ENCODE results near the gene KCNAB1.

KCNAB1 gene

DNA sequence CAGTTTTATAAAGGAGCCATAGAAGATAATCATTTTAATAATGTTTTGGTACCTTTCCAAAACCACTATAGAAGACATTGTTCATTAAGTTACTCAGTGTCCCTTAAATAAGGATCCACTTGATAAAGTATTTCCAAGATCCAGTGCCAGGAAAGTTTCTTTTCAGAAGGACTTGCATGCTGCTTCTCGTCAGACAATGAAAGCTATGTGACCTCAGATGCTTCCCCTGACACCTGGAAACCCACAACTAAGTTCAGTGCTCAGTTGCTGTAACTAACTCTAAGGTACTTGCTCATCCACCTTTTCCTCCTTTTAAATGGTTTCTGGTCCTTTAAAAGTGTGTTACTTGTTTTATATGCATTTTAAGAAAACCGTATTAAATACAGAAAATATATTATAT, 427.3 kb downstream of the KCNAB1 start:
- Histone ChIP-seq H3K9ac (no peak overlapping the region), H3K4me3 (ENCODE audit: low read depth, low read length) (no peak overlapping the region), H2AFZ (no peak overlapping the region), H3K4me2 (ENCODE audit: low read length) (no peak overlapping the region), H3K9me3 (ENCODE audit: control insufficient read depth, low read length) (no peaks in the 10 kb centered on the region), H3K27ac (no peak overlapping the region), H3K36me3 (ENCODE audit: control insufficient read depth, insufficient read depth, low read length) (no peaks in the 10 kb centered on the region), H3K79me2 (peaks cover 12% of the 10 kb centered on the region), H3K4me1 (peaks cover 25% of the 10 kb centered on the region), H3K27me3 (ENCODE audit: control insufficient read depth, insufficient read depth, low read length) (no peaks in the 10 kb centered on the region)
- TF ChIP-seq, protein P1, sequence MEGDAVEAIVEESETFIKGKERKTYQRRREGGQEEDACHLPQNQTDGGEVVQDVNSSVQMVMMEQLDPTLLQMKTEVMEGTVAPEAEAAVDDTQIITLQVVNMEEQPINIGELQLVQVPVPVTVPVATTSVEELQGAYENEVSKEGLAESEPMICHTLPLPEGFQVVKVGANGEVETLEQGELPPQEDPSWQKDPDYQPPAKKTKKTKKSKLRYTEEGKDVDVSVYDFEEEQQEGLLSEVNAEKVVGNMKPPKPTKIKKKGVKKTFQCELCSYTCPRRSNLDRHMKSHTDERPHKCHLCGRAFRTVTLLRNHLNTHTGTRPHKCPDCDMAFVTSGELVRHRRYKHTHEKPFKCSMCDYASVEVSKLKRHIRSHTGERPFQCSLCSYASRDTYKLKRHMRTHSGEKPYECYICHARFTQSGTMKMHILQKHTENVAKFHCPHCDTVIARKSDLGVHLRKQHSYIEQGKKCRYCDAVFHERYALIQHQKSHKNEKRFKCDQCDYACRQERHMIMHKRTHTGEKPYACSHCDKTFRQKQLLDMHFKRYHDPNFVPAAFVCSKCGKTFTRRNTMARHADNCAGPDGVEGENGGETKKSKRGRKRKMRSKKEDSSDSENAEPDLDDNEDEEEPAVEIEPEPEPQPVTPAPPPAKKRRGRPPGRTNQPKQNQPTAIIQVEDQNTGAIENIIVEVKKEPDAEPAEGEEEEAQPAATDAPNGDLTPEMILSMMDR (IDR thresholded peaks at IDR 0.05), result no peak

DNA sequence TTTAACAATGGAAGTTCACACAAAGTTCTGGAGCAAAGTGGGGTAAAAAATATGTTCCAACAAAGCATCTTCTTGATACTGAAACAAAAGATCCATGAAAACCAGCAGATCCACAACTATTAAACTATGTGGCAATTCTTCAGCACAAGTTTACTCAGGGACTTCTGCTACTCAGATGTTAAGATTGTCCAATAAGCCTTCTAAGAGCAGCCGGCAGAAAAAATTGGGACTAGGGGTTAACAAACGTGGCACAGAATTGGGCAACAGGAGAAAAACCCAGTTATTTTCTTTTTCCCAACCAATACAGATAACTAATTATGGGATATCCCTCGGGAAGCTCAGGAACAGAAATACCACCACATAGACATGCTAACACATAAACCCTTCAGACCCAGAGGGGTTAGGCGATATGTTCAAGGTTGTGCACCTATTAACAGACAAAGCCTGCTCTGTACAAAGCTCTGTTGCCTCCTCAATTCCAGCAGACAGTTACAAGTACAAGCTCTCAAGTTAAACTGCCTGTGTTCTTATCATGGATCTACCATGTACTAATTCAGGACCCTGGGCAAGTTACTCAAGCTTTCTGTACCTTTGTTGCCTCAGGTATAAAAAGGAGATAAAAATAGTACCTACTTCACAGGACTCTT, 427.8 kb downstream of the KCNAB1 start:
- H3K9me3 ChIP-seq (ENCODE audit: control insufficient read depth, low read length), result no peaks in the 10 kb centered on the region
- H3K27me3 ChIP-seq (ENCODE audit: control insufficient read depth, insufficient read depth, low read length), result no peaks in the 10 kb centered on the region
- peaks cover 29% of the 10 kb centered on the region for H3K4me1 ChIP-seq
- H2AFZ ChIP-seq, result no peak overlapping the region
- H3K4me2 ChIP-seq (ENCODE audit: low read length), result no peak overlapping the region
- TF ChIP-seq, protein P1 (IDR thresholded peaks at IDR 0.05), result no peak
- no peak overlapping the region for H3K9ac ChIP-seq
- no peak overlapping the region for H3K4me3 ChIP-seq (ENCODE audit: low read depth, low read length)
- peaks cover 12% of the 10 kb centered on the region for H3K79me2 ChIP-seq
- no peak overlapping the region for H3K27ac ChIP-seq
- no peaks in the 10 kb centered on the region for H3K36me3 ChIP-seq (ENCODE audit: control insufficient read depth, insufficient read depth, low read length)

DNA sequence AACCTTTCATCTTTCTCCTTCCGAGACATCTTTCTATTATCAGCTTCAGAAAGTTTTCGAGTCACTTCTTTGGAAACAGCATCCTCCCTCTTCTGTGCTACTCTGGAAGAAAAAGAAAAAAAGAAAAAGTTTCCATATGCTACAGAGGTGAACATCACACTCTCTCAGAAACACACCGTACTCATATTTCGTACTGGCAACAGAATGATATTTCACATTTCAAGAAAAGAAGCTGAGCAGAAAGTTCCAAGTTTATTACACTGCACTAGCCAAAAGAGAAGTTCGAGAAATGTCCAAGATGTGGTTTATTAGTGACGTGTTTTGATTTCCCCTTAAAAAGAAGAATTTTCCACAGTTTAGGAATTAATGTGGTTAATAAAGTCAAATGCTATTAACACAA, 428.5 kb downstream of the KCNAB1 start:
- H3K9ac ChIP-seq, result no peak overlapping the region
- H3K27ac ChIP-seq, result no peak overlapping the region
- no peak overlapping the region for H3K4me2 ChIP-seq (ENCODE audit: low read length)
- peaks cover 29% of the 10 kb centered on the region for H3K4me1 ChIP-seq
- H3K27me3 ChIP-seq (ENCODE audit: control insufficient read depth, insufficient read depth, low read length), result no peaks in the 10 kb centered on the region
- H3K79me2 ChIP-seq, result peaks cover 15% of the 10 kb centered on the region
- H3K36me3 ChIP-seq (ENCODE audit: control insufficient read depth, insufficient read depth, low read length), result no peaks in the 10 kb centered on the region
- no peaks in the 10 kb centered on the region for H3K9me3 ChIP-seq (ENCODE audit: control insufficient read depth, low read length)
- H3K4me3 ChIP-seq (ENCODE audit: low read depth, low read length), result no peak overlapping the region
- TF ChIP-seq, protein P1 (IDR thresholded peaks at IDR 0.05), result no peak
- no peak overlapping the region for H2AFZ ChIP-seq

DNA sequence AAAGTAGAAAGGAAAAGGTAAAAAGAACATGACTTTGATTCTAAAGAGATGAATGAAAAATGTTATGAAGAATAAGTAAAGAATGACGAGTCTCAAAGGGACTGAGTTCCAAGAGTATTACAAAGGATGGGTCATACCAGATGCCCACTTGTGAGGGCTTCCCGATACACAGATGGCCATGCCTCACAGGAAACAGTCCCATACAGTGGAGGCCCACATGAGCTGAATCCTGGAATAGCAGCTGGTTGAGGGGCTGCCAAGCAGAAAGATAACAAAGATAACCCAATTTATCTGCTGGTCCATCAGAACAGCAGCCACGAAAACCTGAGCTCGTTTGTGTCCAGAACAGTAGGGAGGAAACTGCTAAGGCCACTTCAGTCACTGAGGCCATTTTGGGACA, 430.9 kb downstream of the KCNAB1 start:
- Histone ChIP-seq H3K27ac (no peak overlapping the region), H2AFZ (no peak overlapping the region)

More for the DNA sequence above, 430.9 kb downstream of the KCNAB1 start:
- Histone ChIP-seq H3K9ac (no peak overlapping the region), H3K9me3 (ENCODE audit: control insufficient read depth, low read length) (no peaks in the 10 kb centered on the region), H3K27me3 (ENCODE audit: control insufficient read depth, insufficient read depth, low read length) (no peaks in the 10 kb centered on the region), H3K36me3 (ENCODE audit: control insufficient read depth, insufficient read depth, low read length) (no peaks in the 10 kb centered on the region), H3K4me3 (ENCODE audit: low read depth, low read length) (no peak overlapping the region), H3K4me2 (ENCODE audit: low read length) (peak overlapping the region; percentile 55), H3K79me2 (peaks cover 21% of the 10 kb centered on the region), H3K4me1 (peaks cover 29% of the 10 kb centered on the region)
- TF ChIP-seq, protein P1 (IDR thresholded peaks at IDR 0.05), result no peak
